ENCODE measurements around the gene PCBD2.
"Not testable (repeated sequence)": the region's sequence is repeated elsewhere in the genome, so short reads cannot be mapped to it uniquely, and the experiment has no call there.

Gene PCBD2

GRCh38 chr5:134964359-134965270 is 59.7 kb downstream of the PCBD2 start:
- DNase-seq, result no peak

- DNase-seq, result no peak
Measured at GRCh38 chr5:134965271-134965825, 60.4 kb downstream of the PCBD2 start.

- no peak for DNase-seq
Measured at GRCh38 chr5:134967607-134968006, 62.7 kb downstream of the PCBD2 start, which contains the start of gene CATSPER3. Gene CATSPER3 (plus strand): TSS chr5:134967907. CDS start chr5:134967992, 85 bp downstream.

- DNase-seq, result peak in 1 of 3 experiments; percentile 34
Measured at GRCh38 chr5:134968055-134968454, 63.1 kb downstream of the PCBD2 start.

GRCh38 chr5:134969166-134969565 is 64.2 kb downstream of the PCBD2 start:
- DNase-seq, result no peak

- DNase-seq, result no peak
Measured at GRCh38 chr5:134975078-134975715, 70.3 kb downstream of the PCBD2 start.

- DNase-seq, result no peak
Measured at GRCh38 chr5:134975843-134976242, 70.9 kb downstream of the PCBD2 start.

- DNase-seq, result no peak
Measured at GRCh38 chr5:134976841-134977240, 71.9 kb downstream of the PCBD2 start.

GRCh38 chr5:134979416-134979815 is 74.5 kb downstream of the PCBD2 start:
- no peak for DNase-seq

GRCh38 chr5:134982230-134982629 is 77.3 kb downstream of the PCBD2 start:
- no peak for DNase-seq

GRCh38 chr5:134989266-134989830 is 84.4 kb downstream of the PCBD2 start:
- no peak for DNase-seq

- DNase-seq, result not testable (repeated sequence)
Measured at GRCh38 chr5:134990183-134990582, 85.3 kb downstream of the PCBD2 start.

- no peak for DNase-seq
Measured at GRCh38 chr5:134992148-134992547, 87.2 kb downstream of the PCBD2 start.

GRCh38 chr5:134993161-134993560 is 88.2 kb downstream of the PCBD2 start:
- no peak for DNase-seq

GRCh38 chr5:134994560-134995156 is 89.7 kb downstream of the PCBD2 start:
- DNase-seq, result no peak

- DNase-seq, result no peak
Measured at GRCh38 chr5:134995850-134996402, 91.0 kb downstream of the PCBD2 start.

- no peak for DNase-seq
Measured at GRCh38 chr5:134997015-134997414, 92.1 kb downstream of the PCBD2 start.

- DNase-seq, result not testable (repeated sequence)
Measured at GRCh38 chr5:134998068-134998467, 93.1 kb downstream of the PCBD2 start.

GRCh38 chr5:135004376-135004775 is 99.4 kb downstream of the PCBD2 start:
- DNase-seq, result no peak

GRCh38 chr5:135005076-135005475 is 100.1 kb downstream of the PCBD2 start:
- DNase-seq, result no peak

GRCh38 chr5:135007305-135007704 is 102.4 kb downstream of the PCBD2 start:
- no peak for DNase-seq

GRCh38 chr5:135007749-135008363 is 102.9 kb downstream of the PCBD2 start:
- no peak for DNase-seq

Data from NCI-H1417 (cell line).